Skin epidermis (tissue), 12 donors: ENCODE measurements around the gene CCDC83.
"Not testable (repeated sequence)": the region's sequence is repeated elsewhere in the genome, so short reads cannot be mapped to it uniquely, and the experiment has no call there.

ENCODE experiments used
- H3K27ac ChIP-seq, 21 experiments: fragments of 200-600 bp; sonication (generic) in 11 of 21; one replicate each; pipeline ENCODE4 v1.5.0; 2020; ENCODE audit warnings: mild to moderate bottlenecking in 3 of 21, inconsistent platforms in 2 of 21, moderate library complexity in 2 of 21
- H3K4me3 ChIP-seq, 7 experiments: fragments of 200-600 bp; sonication (generic) in 2 of 7; one replicate each; pipeline ENCODE4 v1.5.0; 2020; ENCODE audit warnings: inconsistent platforms in 2 of 7, mild to moderate bottlenecking in 2 of 7, moderate library complexity in 1 of 7

CCDC83 gene

GRCh38 chr11:85930879-85931366, 75.7 kb downstream of the CCDC83 start:
- Histone ChIP-seq H3K27ac (no peak overlapping the region), H3K4me3 (no peak overlapping the region)

GRCh38 chr11:85934596-85935169, 79.5 kb downstream of the CCDC83 start:
- Histone ChIP-seq H3K4me3 (no peak overlapping the region), H3K27ac (no peak overlapping the region)

GRCh38 chr11:85935751-85936150, 80.6 kb downstream of the CCDC83 start:
- Histone ChIP-seq H3K27ac (no peak overlapping the region), H3K4me3 (no peak overlapping the region)

GRCh38 chr11:85937835-85938234, 82.7 kb downstream of the CCDC83 start:
- no peak overlapping the region for H3K4me3 ChIP-seq
- no peak overlapping the region for H3K27ac ChIP-seq

GRCh38 chr11:85939099-85940015, 84.2 kb downstream of the CCDC83 start:
- Histone ChIP-seq H3K4me3 (no peak overlapping the region), H3K27ac (no peak overlapping the region)

GRCh38 chr11:85941380-85941973, 86.3 kb downstream of the CCDC83 start:
- H3K27ac ChIP-seq, result no peak overlapping the region
- no peak overlapping the region for H3K4me3 ChIP-seq

GRCh38 chr11:85945296-85945695, 90.1 kb downstream of the CCDC83 start:
- Histone ChIP-seq H3K27ac (no peak overlapping the region), H3K4me3 (no peak overlapping the region)

GRCh38 chr11:85945788-85946187, 90.6 kb downstream of the CCDC83 start:
- H3K4me3 ChIP-seq, result no peak overlapping the region
- H3K27ac ChIP-seq, result no peak overlapping the region

GRCh38 chr11:85946221-85946620, 91.0 kb downstream of the CCDC83 start:
- Histone ChIP-seq H3K27ac (peak overlapping the region in 2 of 21 experiments; percentile 50 to 66), H3K4me3 (no peak overlapping the region)

GRCh38 chr11:85947431-85948272, 92.5 kb downstream of the CCDC83 start:
- Histone ChIP-seq H3K27ac (peak overlapping the region in 12 of 21 experiments; percentile 7 to 73 (median 52)), H3K4me3 (no peak overlapping the region)

GRCh38 chr11:85948884-85949283, 93.7 kb downstream of the CCDC83 start:
- Histone ChIP-seq H3K27ac (peak overlapping the region in 4 of 21 experiments; percentile 8 to 73 (median 41)), H3K4me3 (no peak overlapping the region)

- Histone ChIP-seq H3K4me3 (no peak overlapping the region), H3K27ac (no peak overlapping the region)
These were observed 94.6 kb downstream of the CCDC83 start for GRCh38 chr11:85949798-85950197.

- Histone ChIP-seq H3K4me3 (no peak overlapping the region), H3K27ac (no peak overlapping the region)
These were observed 95.3 kb downstream of the CCDC83 start for GRCh38 chr11:85950317-85951048.

GRCh38 chr11:85951049-85951405, 95.8 kb downstream of the CCDC83 start:
- H3K4me3 ChIP-seq, result no peak overlapping the region
- H3K27ac ChIP-seq, result no peak overlapping the region

GRCh38 chr11:85951428-85952107, 96.4 kb downstream of the CCDC83 start:
- Histone ChIP-seq H3K27ac (no peak overlapping the region), H3K4me3 (no peak overlapping the region)

- H3K4me3 ChIP-seq, H3K27ac ChIP-seq: not testable (repeated sequence)
These were observed 96.9 kb downstream of the CCDC83 start for GRCh38 chr11:85952108-85952485.

- Histone ChIP-seq H3K27ac (peak overlapping the region in 1 of 21 experiments; percentile 1), H3K4me3 (no peak overlapping the region)
These were observed 98.4 kb downstream of the CCDC83 start for GRCh38 chr11:85953491-85954143.

GRCh38 chr11:85955531-85955930, 100.3 kb downstream of the CCDC83 start:
- H3K27ac ChIP-seq, result peak overlapping the region in 4 of 21 experiments; percentile 5 to 10 (median 7)
- no peak overlapping the region for H3K4me3 ChIP-seq
